Left renal cortex interstitium (tissue), 4 donors: ENCODE measurements around the gene MARCO. TPM values are rescaled to one million over a fixed set of nuclear protein-coding genes. Genes with fewer than 3 reads are reported as not detected.

Source experiments
- DNase-seq, 4 donors: peaks; one replicate each; pipeline ENCODE4 v3.0.0-alpha.2; 2013; ENCODE audit warnings: low read depth in 4 of 4, low spot score in 2 of 4, missing footprints in 1 of 4
- polyA plus RNA-seq, 4 donors: library from polyadenylated mRNA; unstranded; fragments of 120-200 nt; gene quantifications; one replicate each; pipeline ENCODE4 v1.2.1, GENCODE V29; 2013; ENCODE audit not compliant: insufficient read length in 4 of 4

MARCO gene, protein sequence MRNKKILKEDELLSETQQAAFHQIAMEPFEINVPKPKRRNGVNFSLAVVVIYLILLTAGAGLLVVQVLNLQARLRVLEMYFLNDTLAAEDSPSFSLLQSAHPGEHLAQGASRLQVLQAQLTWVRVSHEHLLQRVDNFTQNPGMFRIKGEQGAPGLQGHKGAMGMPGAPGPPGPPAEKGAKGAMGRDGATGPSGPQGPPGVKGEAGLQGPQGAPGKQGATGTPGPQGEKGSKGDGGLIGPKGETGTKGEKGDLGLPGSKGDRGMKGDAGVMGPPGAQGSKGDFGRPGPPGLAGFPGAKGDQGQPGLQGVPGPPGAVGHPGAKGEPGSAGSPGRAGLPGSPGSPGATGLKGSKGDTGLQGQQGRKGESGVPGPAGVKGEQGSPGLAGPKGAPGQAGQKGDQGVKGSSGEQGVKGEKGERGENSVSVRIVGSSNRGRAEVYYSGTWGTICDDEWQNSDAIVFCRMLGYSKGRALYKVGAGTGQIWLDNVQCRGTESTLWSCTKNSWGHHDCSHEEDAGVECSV
- under 1 TPM in 2 of 4 donors, not detected in 2; 0.16 to 0.18 TPM for polyA plus RNA-seq

DNA sequence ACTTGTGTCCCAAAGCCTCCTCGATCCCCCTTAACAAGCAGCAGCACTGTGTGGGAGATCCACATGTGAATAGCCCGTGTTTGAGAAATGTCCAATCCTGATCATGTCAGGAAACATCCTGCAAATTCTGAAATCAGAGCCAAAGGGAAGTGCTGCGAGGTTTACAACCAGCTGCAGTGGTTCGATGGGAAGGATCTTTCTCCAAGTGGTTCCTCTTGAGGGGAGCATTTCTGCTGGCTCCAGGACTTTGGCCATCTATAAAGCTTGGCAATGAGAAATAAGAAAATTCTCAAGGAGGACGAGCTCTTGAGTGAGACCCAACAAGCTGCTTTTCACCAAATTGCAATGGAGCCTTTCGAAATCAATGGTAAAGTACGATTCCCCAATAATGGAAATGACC is at the start of gene MARCO:
Gene MARCO, plus strand, starts transcription at position 164 of the 400 bp plus-strand sequence. Its CDS starts 107 bp downstream, at position 271.
- DNase-seq, result no peak

DNA sequence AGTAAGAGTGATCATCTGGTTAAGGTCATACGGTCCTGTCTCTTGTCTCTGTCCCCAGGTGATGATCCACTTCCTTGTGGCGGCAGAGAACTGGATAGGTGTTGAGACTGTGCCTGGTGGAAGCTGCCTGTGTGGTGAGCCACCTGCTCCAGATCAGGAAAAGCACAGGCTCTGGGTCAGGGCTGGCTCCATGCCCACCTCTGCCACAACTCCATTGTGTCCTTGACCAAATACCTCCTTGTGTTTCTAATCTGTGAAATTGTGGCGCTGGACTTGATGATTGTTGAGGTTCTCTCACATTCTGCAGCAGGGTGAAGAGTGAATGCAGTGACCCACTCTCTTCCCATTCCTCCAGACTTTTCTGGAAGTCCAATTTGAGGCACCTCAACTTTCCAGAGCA is 48.9 kb upstream of the MARCO start:
- DNase-seq, result no peak

DNA sequence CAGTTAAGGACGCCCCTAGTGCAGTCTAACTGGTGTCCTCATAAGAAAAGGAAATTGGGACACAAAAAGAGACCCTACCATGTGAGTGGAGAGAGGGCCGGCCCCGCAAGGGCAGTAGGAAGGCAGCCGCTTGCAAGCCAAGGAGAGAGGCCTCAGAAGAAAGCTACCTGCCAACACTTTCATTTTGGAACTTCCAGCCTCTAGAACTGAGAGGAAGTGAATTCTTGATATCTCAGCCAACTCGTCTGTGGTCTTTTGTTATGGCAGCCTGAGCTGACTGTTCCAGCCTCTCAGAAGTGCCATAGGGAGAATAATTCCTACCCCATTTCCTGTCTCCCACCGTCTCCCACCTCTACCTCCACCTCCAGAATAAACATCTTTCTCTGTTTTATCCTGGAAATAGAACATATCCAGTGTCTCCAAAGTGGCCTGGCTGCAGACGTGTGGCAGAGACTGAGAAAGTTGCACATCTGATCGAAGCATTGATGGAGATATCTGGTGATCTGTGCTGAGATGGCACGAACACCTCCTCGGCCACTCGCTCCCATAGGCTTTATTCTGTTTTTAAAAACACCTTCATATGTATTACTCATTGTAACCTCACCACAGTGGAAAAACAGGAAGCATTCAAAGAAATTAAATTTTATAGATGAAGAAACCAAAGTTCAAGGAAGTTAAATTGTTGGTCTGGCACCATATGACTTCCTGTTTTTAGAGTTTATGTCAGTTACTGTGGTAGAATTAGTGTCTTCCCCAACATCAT is 39.5 kb upstream of the MARCO start:
- DNase-seq, result no peak

DNA sequence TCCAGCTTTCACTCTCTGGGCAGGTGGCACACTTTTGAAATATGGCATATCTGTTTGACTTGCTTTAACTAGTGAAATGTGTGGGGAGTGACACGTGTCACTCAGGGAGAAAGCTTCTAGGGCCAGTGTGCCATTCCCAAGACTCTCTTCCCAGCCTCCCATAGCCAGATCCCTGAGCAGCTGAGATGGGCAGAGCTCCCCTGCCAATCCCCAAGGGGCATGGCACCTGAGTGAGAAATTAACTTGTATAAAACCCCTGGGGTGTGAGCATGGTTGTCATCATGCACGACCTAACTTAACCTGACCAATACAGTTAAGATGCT is 39.0 kb upstream of the MARCO start:
- DNase-seq, result no peak

DNA sequence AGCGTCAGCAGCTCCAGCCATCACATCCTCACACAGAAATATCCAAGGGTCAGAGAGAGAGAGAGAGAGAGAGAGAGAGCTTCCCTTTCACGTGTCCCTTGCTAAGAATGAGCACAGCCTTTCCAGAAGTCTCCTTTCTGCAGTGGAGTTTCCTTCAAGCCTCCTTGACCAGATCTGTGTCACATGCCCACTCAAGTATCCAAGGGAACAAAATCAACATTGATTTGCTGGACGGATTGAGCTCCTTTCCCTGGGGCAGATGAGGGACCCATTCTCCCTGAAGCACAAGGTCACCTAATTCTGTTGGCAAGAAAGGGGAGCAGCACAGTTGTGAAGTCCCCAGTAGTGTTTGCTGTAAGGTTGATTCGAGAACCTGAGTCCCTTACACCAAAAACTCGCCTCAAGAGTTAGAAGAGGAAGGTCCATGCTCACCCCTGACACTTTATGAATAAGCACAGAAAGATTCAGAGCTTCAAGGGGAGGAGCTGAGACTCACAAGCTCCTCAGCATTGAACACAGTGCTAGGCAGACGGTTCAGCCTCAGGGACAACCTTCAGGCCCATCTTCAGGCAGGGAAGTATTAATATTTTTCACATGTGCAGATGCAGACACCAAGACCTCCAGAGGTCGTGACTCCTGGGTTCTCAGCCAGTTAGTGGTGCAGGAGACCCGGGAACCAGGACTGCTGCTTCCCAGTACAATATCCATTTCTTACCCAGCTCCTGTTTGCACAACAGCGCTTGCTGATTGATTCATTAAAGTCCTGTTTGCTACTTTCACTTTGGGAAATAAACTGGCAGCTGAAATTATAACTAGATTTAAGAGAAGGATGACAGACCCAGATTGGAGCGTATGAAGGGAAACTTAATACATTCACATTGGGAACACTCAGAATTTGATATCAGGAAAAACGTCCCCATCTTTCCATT is 38.2 kb upstream of the MARCO start:
- DNase-seq, result no peak

DNA sequence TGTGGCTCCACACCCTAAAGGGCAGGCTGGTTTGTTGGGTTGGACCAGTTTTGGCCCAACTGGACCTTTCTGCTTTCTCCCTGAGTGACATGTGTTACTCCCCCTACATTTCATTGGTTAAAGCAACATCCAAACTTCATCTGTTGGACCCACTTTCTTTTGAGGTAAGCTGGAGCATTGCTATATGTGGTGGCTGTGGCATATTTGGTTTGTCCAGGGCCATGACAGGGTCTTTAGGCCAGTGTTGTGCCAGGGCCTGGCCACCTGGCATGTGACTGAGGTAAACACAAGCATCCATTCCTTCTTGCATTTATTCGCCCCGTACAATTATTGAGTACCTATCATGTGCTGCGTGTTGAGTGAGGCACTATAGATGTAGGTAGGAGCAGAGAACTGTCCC is 36.8 kb upstream of the MARCO start:
- DNase-seq, result no peak

DNA sequence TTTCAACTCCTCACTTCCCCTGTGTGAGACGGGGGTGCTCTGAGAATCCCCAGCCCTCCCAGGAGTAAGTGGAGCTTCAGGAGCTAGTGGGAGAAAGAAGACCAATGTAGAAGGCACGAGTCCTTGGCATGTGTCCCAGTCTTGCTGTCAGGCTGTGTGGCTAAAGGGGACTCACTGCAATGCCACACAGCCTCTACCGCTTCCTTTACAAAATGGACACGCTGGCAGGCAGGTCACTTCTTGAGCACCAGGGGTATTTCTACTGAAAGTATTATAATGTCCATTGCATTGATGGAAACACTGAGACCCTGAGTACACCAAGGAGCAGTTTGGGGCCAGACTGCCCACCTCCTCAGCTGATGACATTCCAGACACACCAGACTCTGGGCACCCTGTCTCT is 35.8 kb upstream of the MARCO start:
- no peak for DNase-seq

DNA sequence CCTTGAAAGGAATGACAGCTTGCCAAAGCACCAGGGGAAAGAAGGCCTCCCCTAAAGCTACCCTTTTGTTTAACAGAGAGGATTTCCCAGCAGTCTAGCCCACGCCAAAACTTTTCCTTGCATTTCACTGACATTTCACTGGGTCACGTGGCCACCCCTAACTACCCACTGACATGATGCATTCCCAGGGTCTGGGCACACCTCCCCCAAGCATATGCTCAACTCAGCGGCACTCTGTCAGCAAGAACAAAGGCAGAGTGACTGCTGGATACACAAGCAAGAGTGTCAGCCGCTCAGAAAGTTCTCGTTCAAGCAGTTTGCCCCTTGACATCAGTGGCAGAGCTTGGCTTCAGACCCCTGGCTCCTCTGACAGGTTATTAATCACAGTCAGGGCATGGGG is 34.2 kb upstream of the MARCO start:
- DNase-seq, result no peak

DNA sequence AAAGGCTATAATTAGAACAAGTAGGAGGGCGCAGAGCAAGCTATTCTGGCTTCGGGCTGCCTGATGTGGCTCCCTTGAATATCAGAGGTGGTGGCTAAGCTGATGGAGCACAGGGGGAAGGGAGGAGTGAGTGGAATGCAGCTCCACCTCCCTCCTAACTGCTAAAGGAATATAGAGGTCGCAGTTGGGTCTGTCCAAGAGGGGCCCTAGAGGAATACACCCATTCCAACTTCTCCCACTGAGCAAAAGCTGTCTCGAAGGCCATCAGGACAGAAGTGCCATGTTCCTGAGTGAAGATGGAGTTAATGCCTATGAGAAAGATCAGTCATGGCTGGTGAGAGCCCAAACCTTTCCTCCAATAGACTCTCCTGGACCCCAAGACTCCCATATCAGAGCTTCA is 32.8 kb upstream of the MARCO start:
- no peak for DNase-seq

DNA sequence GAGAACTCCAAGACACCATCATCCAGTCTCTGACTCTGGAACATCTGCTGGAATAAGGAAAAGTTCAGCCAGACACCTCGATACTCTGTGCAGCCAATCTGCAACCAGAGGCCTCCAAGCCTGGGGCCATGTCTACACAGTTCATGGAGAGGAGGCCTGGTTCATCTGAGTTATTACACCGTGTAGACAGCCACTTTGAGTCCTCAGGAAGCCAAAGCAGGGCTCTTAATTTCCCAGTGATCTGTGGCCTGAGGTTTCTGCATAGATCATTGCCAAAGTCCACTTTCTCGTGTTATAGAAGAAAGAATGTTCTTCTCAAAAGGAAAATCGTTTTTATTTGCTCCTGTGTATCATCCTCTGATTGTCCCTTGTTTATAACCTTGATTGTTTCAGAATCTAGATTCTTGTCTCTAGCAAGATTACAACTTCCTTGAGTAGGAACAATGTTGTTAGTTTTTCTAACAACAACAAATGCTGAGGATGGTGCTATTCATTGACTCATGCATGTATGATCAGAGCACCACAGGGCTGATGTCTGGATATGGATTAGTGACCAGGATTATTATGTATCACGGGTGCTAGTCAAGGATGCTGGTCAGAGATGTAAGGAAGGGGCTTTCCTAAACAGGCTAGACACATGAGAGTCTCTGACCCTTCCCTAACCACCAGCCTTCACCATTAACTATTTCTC is 30.7 kb upstream of the MARCO start:
- no peak for DNase-seq

DNA sequence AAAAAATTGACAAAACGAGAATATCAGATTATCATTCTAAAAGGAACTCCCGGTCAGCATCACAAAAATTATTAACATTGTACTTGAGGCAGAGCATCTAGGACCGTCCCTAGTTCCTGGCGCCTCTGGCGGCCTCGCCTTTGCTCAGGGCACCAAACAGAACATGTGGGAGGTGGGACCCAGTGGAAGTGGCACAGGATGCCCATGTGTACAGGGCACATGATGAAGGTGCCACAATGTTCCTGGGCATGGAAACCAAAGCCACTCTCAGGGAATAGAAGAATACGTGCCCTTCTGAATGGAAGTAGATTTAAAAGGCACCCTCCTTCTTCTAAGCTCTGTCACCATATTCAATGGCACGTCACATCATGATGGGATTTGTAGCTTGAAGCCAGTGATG is 30.1 kb upstream of the MARCO start:
- DNase-seq, result no peak

DNA sequence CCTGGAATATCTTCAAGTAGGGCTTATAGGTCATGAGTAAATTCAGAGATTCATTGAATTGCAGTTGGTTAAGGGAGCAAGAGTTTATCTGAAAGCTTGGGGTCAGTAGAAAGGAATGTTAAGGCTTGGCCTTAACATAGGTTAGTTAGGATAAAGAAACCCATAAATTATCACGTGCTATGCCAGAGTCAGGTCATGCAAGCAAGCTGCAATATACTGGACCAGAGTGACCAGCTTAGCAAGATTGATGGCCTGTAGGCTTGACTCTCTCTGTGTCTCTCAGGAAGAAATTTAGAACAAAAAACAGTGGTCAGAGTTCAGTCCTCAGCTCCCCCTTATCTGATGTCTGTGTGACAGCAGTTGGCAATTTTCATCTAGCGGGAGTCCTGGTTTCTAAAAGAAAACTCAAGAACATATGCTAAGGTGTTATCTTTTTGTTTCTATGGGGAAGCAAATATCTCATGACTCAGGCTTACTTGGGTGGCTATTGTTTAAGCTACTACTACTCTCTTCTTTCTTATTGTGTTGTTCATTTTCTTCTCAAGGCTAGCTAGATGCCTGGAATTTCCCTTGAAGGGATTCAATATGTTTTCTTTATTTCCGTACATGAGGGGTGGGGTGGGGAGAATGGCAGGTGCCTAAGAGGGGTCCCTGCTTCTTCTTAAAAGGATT is 28.7 kb upstream of the MARCO start:
- no peak for DNase-seq

DNA sequence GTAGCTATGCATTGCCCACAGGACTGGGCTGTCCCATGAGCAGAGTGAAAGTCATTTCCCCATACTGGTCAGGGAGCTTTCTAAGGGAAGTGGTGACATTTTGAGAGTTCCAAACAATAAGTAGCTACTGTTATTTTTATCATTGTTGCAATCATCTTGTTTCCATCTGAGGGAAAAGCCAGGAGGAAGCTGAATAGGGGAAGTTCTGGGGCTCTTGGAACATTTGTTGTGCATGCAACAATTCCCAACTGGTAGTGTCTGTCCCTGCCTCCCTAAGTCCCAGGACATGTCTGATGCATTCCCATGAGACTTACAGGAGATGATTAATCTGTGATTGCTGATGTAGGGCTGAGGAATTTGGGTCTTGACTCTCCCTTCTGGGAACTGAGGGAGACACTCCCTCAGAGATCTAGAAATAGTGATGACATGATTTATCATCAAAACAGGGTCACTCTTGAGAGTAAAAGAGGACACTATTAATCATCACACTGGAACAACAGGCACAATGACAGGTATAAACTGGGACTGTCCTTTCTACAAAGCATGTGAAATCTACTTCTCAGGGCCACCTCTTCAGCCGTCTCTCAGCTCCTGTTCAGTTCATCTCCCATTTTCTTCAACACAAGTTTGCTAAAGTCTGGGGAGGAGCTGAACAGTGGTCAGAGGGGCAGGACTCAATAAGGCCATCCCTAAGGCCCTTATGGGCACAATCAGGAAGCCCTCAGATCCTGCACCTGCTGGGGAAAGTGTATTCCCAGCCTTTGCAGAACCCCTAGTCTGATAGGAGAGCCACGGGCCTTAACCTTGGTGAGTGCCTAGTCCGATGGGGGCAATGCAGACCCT is 28.0 kb upstream of the MARCO start:
- no peak for DNase-seq

DNA sequence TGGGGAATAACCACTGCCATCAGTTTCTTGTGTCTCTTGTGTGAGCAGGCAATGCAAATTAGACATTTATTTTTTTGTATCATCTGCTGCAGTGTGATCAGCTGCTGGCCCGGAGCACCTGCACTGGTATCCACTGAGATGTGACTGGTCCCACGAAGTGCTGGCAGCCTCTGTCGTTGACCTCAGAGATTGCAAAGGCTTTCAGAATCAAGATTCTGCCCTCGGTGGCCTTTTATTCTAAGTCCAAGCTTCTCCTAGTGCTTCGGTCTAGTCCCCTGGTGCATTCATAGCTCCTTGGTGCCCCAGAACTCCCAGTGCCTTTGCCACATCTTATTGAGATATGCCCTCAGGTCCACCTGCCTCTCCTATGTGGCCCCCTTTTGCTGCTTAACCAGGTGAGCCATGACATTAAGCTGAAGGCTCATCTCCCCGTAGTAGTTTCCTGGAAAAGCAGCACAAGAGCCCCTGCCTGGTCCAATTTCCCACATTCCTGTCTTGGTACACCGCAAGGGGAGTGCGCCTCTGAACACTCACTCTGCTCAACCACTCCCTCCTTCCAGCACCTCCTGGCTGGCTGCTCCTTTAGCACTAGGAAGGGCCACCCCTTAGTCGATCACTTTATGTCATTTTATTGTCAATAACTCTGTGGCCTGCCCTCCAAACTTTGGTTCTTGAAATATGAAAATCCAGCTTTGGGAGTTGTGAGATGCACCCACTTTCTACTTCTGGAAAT is 27.1 kb upstream of the MARCO start:
- DNase-seq, result no peak

DNA sequence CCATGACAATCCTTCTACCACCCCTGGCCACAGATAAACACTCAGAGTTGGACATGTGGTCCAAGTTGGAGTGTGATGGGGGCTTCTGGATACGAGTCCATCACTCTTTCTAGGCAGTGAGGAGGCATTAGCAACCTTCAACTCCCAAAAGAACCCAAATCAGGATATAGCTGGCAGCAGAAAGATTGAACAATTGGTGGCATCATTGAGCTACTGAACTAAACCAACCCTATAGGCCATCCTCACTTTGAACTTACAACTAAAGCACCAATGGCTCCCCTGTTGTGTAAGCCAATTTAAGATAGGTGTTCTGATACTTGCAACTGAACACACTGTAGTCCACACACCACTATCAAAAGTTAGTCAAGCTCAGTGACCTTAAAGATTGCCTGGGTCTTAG is 24.0 kb upstream of the MARCO start:
- no peak for DNase-seq

DNA sequence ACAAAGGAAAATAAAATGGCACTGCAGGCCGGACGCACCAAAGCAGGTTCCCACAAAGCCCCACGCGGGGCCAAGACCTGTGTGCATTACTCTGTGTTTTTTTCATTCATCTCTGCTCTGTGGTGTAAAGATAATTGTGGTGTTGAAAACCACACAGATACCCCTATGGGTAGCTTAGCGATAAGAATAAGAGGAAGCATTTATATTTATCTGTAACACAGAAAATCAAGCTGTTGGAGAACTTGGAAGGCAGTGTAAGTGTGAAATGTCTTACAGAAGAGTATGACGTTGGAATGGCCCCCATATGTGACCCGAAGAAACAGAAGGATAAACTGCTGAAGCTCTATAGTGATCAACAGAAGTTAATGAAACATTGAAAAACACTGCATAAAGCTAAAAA is 20.3 kb upstream of the MARCO start:
- no peak for DNase-seq

DNA sequence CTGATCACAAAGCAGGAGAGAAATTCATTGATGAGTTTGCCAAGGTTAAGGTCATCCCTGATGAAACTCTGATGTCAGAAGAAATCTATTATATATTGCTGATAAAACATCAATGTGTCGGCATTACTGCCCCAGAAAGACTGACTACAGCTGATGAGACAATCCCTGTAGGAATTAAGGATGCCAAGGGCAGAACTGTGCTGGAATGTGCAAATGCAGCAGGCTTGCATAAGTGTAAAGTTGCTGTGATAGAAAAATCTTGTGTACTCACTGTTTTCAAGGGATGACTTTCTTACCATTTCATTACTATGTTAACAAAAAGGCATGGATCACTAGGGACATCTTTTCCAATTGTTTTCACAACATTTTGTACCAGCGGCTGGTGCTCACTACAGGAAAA is 19.7 kb upstream of the MARCO start:
- DNase-seq, result no peak

DNA sequence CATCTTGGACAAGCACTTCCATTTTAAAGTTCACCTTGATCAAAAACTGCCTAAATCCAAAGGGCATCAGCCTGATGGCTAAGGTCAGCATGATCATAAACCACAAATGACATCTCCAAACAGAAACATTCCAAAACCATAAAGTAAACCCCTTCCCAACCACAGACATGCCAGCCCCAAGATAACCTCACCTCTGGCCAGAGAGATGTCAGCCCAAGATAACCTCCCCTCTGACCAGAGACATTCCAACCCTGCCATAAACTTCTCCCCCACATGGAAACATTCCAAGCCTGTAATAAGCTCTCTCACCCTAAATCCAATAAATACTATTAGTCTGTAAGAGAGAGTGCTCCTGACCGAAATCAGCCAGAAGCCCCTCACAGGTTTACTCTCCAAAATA is 18.6 kb upstream of the MARCO start:
- DNase-seq, result no peak
